A549 (cell line): ENCODE measurements around the gene RIMBP2. TPM values are rescaled to one million over a fixed set of nuclear protein-coding genes. Genes with fewer than 3 reads are reported as not detected.

Experiments
- ATAC-seq, 2 experiments: fragments of 200-7000 bp in 1 of 2; fragments of >200 bp in 1 of 2; cut with Nextera tagmentation in 1 of 2; cut with Tn5 transposase in 1 of 2; 3 replicates each; pipeline versions ENCODE4 v1.8.0 to v1.9.1; 2018 to 2020; ENCODE audit warnings: mild to moderate bottlenecking in 1 of 2, moderate library complexity in 1 of 2
- CTCF ChIA-PET: fragments of 300-600 bp; sonication (Branson Sonifier 250); formaldehyde crosslinking; extraction: SDS; loops from one replicate; lab custom pipeline; 2021; ENCODE audit warnings: antibody characterized with exemption, inconsistent platforms; lab: Yijun Ruan, JAX
- POLR2A ChIA-PET: fragments of 350-600 bp; formaldehyde crosslinking; extraction: SDS; loops from one replicate; lab custom pipeline; 2021; ENCODE audit warnings: antibody characterized with exemption, inconsistent platforms; lab: Yijun Ruan, JAX
- DNase-seq, 2 experiments: peaks; one replicate each; pipeline versions ENCODE4 v3.0.0 to v3.0.0-alpha.2; 2011 to 2016; ENCODE audit warnings: low read depth in 1 of 2, low spot score in 1 of 2
- FAIRE-seq: peaks from 2 replicates; lab custom pipeline; 2011; peaks lifted over from hg19 to GRCh38; lab: Jason Lieb, UNC
- H3K27ac ChIP-seq, 2 experiments: fragments of >200 bp; sonication (Bioruptor Twin); formaldehyde crosslinking; 3 replicates each; pipeline ENCODE4 v1.5.1; 2016 to 2017
- H3K4me1 ChIP-seq: fragments of >200 bp; sonication (Bioruptor Twin); formaldehyde crosslinking; 3 replicates; pipeline ENCODE4 v1.6.1; 2016
- H3K4me2 ChIP-seq: fragments of >200 bp; sonication (Bioruptor Twin); formaldehyde crosslinking; 3 replicates; pipeline ENCODE4 v1.6.1; 2016
- H3K4me3 ChIP-seq: fragments of >200 bp; sonication (Bioruptor Twin); formaldehyde crosslinking; 3 replicates; pipeline ENCODE4 v1.5.1; 2016
- H3K9me3 ChIP-seq: fragments of >200 bp; sonication (Bioruptor Twin); formaldehyde crosslinking; 3 replicates; pipeline ENCODE4 v1.6.1; 2016
- BHLHE40 ChIP-seq: IDR thresholded peaks from 2 replicates; pipeline ENCODE4 v1.6.1; 2012; ENCODE audit warnings: low read depth, low read length, inconsistent platforms
- CHD2 ChIP-seq: fragments of 150-350 bp; IDR thresholded peaks from 2 replicates; pipeline ENCODE4 v1.6.1; 2014; ENCODE audit warnings: low read length; ENCODE audit not compliant: partially characterized antibody
- CHD4 ChIP-seq: fragments of 200-600 bp; sonication (generic); IDR thresholded peaks from 2 replicates; pipeline ENCODE4 v1.6.1; 2016; ENCODE audit warnings: antibody characterized with exemption, mild to moderate bottlenecking, borderline replicate concordance
- EHMT2 ChIP-seq: fragments of 200-600 bp; sonication (generic); IDR thresholded peaks from 2 replicates; pipeline ENCODE4 v1.6.1; 2016; ENCODE audit warnings: antibody characterized with exemption, low read depth, mild to moderate bottlenecking, moderate library complexity
- FOXS1 ChIP-seq: fragments of 250-450 bp; sonication (Bioruptor Pico); IDR thresholded peaks from 2 replicates; pipeline ENCODE4 v1.5.0; 2020; ENCODE audit warnings: mild to moderate bottlenecking, moderate library complexity
- HEYL ChIP-seq: fragments of 250-450 bp; sonication (Bioruptor Pico); IDR thresholded peaks from 2 replicates; pipeline ENCODE4 v1.8.0; 2021; ENCODE audit warnings: mild to moderate bottlenecking, moderate library complexity
- HMGXB4 ChIP-seq: fragments of 250-450 bp; sonication (Bioruptor Pico); IDR thresholded peaks from 2 replicates; pipeline ENCODE4 v1.5.0; 2021; ENCODE audit warnings: mild to moderate bottlenecking, moderate library complexity, borderline replicate concordance
- HOXA7 ChIP-seq: fragments of 250-450 bp; sonication (Bioruptor Pico); IDR thresholded peaks from 2 replicates; pipeline ENCODE4 v1.5.0; 2020; ENCODE audit warnings: mild to moderate bottlenecking, moderate library complexity
- HOXB13 ChIP-seq: fragments of 250-450 bp; sonication (Bioruptor Pico); IDR thresholded peaks from 2 replicates; pipeline ENCODE4 v1.5.0; 2020; ENCODE audit warnings: low read depth, mild to moderate bottlenecking, moderate library complexity
- JUN ChIP-seq, 2 experiments: fragments of >200 bp; sonication (Bioruptor Twin); formaldehyde crosslinking; IDR thresholded peaks; 2 replicates in 1 of 2; 3 replicates in 1 of 2; pipeline ENCODE4 v1.6.1; 2016 to 2017
- KDM5A ChIP-seq: fragments of 200-600 bp; sonication (generic); IDR thresholded peaks from 2 replicates; pipeline ENCODE4 v1.6.1; 2016; ENCODE audit warnings: antibody characterized with exemption, mild to moderate bottlenecking
- MAFK ChIP-seq: fragments of 450-650 bp; IDR thresholded peaks from 2 replicates; pipeline ENCODE4 v1.6.1; 2014; ENCODE audit not compliant: partially characterized antibody
- MAZ ChIP-seq: fragments of 150-350 bp; IDR thresholded peaks from 2 replicates; pipeline ENCODE4 v1.6.1; 2014; ENCODE audit warnings: antibody characterized with exemption, low read depth, low read length, borderline replicate concordance
- NPAS2 ChIP-seq: fragments of 250-450 bp; sonication (Bioruptor Pico); IDR thresholded peaks from 2 replicates; pipeline ENCODE4 v1.8.0; 2022; ENCODE audit warnings: mild to moderate bottlenecking, moderate library complexity, borderline replicate concordance
- PHF8 ChIP-seq: fragments of 200-600 bp; sonication (generic); IDR thresholded peaks from 2 replicates; pipeline ENCODE4 v1.6.1; 2016; ENCODE audit warnings: low read depth, mild to moderate bottlenecking, antibody characterized with exemption, moderate library complexity, borderline replicate concordance
- RFX5 ChIP-seq: fragments of 450-650 bp; IDR thresholded peaks from 2 replicates; pipeline ENCODE4 v1.7.1; 2014; ENCODE audit warnings: antibody characterized with exemption, mild to moderate bottlenecking, moderate library complexity
- SMC3 ChIP-seq: fragments of >200 bp; sonication (Bioruptor Twin); formaldehyde crosslinking; IDR thresholded peaks from 3 replicates; pipeline ENCODE4 v1.6.1; 2018; ENCODE audit warnings: inconsistent platforms
- SREBF2 ChIP-seq: fragments of 450-650 bp; IDR thresholded peaks from 2 replicates; pipeline ENCODE4 v1.6.1; 2014; ENCODE audit warnings: mild to moderate bottlenecking, moderate library complexity
- TP53 ChIP-seq: fragments of 250-450 bp; sonication (Bioruptor Pico); IDR thresholded peaks from 2 replicates; pipeline ENCODE4 v1.5.0; 2021; ENCODE audit warnings: mild to moderate bottlenecking, moderate library complexity
- USF2 ChIP-seq: fragments of 450-650 bp; IDR thresholded peaks from 2 replicates; pipeline ENCODE4 v1.6.1; 2014; ENCODE audit warnings: antibody characterized with exemption
- ZSCAN20 ChIP-seq: fragments of 250-450 bp; sonication (Bioruptor Pico); IDR thresholded peaks from 2 replicates; pipeline ENCODE4 v1.8.0; 2022; ENCODE audit warnings: mild to moderate bottlenecking, moderate library complexity
- WGBS: methylation state at CpG from one replicate; pipeline ENCODE4 v1.1.6; 2017; ENCODE audit errors: missing lambda C conversion rate; 5-methylcytosine and 5-hydroxymethylcytosine counted together
- polyA plus RNA-seq, 4 experiments: library from polyadenylated mRNA; depleted of rRNA in 3 of 4; stranded (reverse); fragments of >200 nt; fragmentation: RNase III in 1 of 4; extraction: RNeasy Plus Mini Kit Qiagen cat#74134 plus additional on column Dnase treatment in 1 of 4; gene quantifications; 2 replicates in 3 of 4; 3 replicates in 1 of 4; pipeline ENCODE4 v1.2.3, GENCODE V29; 2011 to 2017

RIMBP2 gene
- polyA plus RNA-seq, 2 of the 4 experiments (the other 2 are of a cell fraction) = not detected

- H3K4me1 ChIP-seq = no peaks in the 10 kb centered on the region
- TF ChIP-seq EHMT2 (no peak), KDM5A (no peak), HOXA7 (CRISPR knock-in tag) (no peak), SMC3 (no peak), SREBF2 (no peak), CHD2 (no peak), MAZ (no peak), FOXS1 (CRISPR knock-in tag) (no peak), PHF8 (no peak), HEYL (CRISPR knock-in tag) (no peak), HMGXB4 (CRISPR knock-in tag) (no peak), JUN (IDR thresholded peaks at IDR 0.05) (no peak), HOXB13 (CRISPR knock-in tag) (no peak), NPAS2 (CRISPR knock-in tag) (no peak), MAFK (no peak)
- TF ChIP-seq, all 56 proteins: peak for 0
- FAIRE-seq (no peak), ATAC-seq (no peak), DNase-seq (no peak)
- WGBS = 5% methylated on average over 11 of the region's 11 CpGs
- ChIA-PET CTCF (no interaction called here), POLR2A (no interaction called here)
- no peak overlapping the region for H3K4me2 ChIP-seq
- no peak overlapping the region for H3K27ac ChIP-seq
- no peaks in the 10 kb centered on the region for H3K9me3 ChIP-seq
- no peak overlapping the region for H3K4me3 ChIP-seq
Observed at GRCh38 chr12:130487636-130488357, 228.3 kb downstream of the RIMBP2 start.

GRCh38 chr12:130486891-130487416 is 229.1 kb downstream of the RIMBP2 start:
- no peak for DNase-seq
- Histone ChIP-seq H3K27ac (no peak overlapping the region), H3K4me1 (no peaks in the 10 kb centered on the region), H3K4me3 (no peak overlapping the region), H3K4me2 (no peak overlapping the region), H3K9me3 (no peaks in the 10 kb centered on the region)
- ChIA-PET CTCF (interaction anchor here (0.5 kb wide), 1 partner anchor 1948 kb away, joined by 3 read pairs; no protein-coding TSS in a partner anchor), POLR2A (no interaction called here)
- TF ChIP-seq HMGXB4 (CRISPR knock-in tag) (no peak), USF2 (no peak), ZSCAN20 (CRISPR knock-in tag) (no peak), RFX5 (no peak), FOXS1 (CRISPR knock-in tag) (no peak), BHLHE40 (no peak), TP53 (no peak), HEYL (CRISPR knock-in tag) (no peak), CHD4 (no peak), CHD2 (no peak)
- no peak for ATAC-seq
- WGBS = 37% methylated on average over 12 of the region's 12 CpGs
- no peak for FAIRE-seq
